CD8-positive, alpha-beta memory T cell (primary cell): ENCODE measurements around the gene ANAPC2. TPM values are rescaled to one million over a fixed set of nuclear protein-coding genes. Genes with fewer than 3 reads are reported as not detected.

Experiments
- CTCF ChIA-PET: fragments of 350-600 bp; sonication (Branson Sonifier 250); formaldehyde crosslinking; loops from one replicate; lab custom pipeline; 2021; ENCODE audit warnings: antibody characterized with exemption; lab: Charles Lee
- POLR2A ChIA-PET: fragments of 350-600 bp; sonication (Branson Sonifier 250); formaldehyde crosslinking; loops from one replicate; lab custom pipeline; 2021; ENCODE audit warnings: antibody characterized with exemption; lab: Charles Lee
- DNase-seq, 5 donors: peaks; one replicate each; pipeline versions ENCODE4 v3.0.0 to v3.0.0-alpha.2; 2020 to 2022; ENCODE audit warnings: mixed read lengths in 1 of 5
- H3K27ac ChIP-seq: one replicate; pipeline ENCODE4 v1.7.0; 2013; ENCODE audit warnings: low read depth, mild to moderate bottlenecking, low read length, moderate library complexity
- H3K27me3 ChIP-seq: 2 replicates; pipeline ENCODE4 v1.7.0; 2013; ENCODE audit warnings: low read length, mild to moderate bottlenecking; ENCODE audit not compliant: insufficient read depth, poor library complexity, severe bottlenecking
- H3K36me3 ChIP-seq: 2 replicates; pipeline ENCODE4 v1.7.0; 2013; ENCODE audit warnings: mild to moderate bottlenecking, low read length, moderate library complexity; ENCODE audit not compliant: insufficient read depth
- H3K4me1 ChIP-seq: 2 replicates; pipeline ENCODE4 v1.7.0; 2013; ENCODE audit warnings: mild to moderate bottlenecking, low read length, moderate library complexity; ENCODE audit not compliant: insufficient read depth
- H3K4me3 ChIP-seq: 2 replicates; pipeline ENCODE4 v1.7.0; 2013; ENCODE audit warnings: mild to moderate bottlenecking, low read length
- H3K9me3 ChIP-seq: 2 replicates; pipeline ENCODE4 v1.7.0; 2013; ENCODE audit warnings: mild to moderate bottlenecking, low read length
- H3K27ac Mint-ChIP-seq, 8 donors: one replicate each; pipeline ENCODE4 v1.8.0; 2020 to 2021; ENCODE audit warnings: mixed read lengths in 8 of 8, mild to moderate bottlenecking in 6 of 8, inconsistent platforms in 3 of 8, moderate library complexity in 3 of 8
- H3K27me3 Mint-ChIP-seq, 2 donors: one replicate each; pipeline ENCODE4 v1.8.0; 2020 to 2021; ENCODE audit warnings: mixed read lengths in 2 of 2, mild to moderate bottlenecking in 1 of 2, moderate library complexity in 1 of 2
- H3K36me3 Mint-ChIP-seq, 3 donors: one replicate each; pipeline ENCODE4 v1.8.0; 2020 to 2021; ENCODE audit warnings: mixed read lengths in 3 of 3, inconsistent platforms in 1 of 3, mild to moderate bottlenecking in 1 of 3
- H3K4me1 Mint-ChIP-seq, 3 donors: one replicate each; pipeline ENCODE4 v1.8.0; 2020 to 2021; ENCODE audit warnings: mixed read lengths in 3 of 3, inconsistent platforms in 1 of 3, mild to moderate bottlenecking in 1 of 3
- H3K4me3 Mint-ChIP-seq, 7 donors: one replicate each; pipeline ENCODE4 v1.8.0; 2020 to 2021; ENCODE audit warnings: mixed read lengths in 7 of 7, mild to moderate bottlenecking in 6 of 7, moderate library complexity in 4 of 7, inconsistent platforms in 2 of 7
- H3K9me3 Mint-ChIP-seq, 5 donors: one replicate each; pipeline ENCODE4 v1.8.0; 2020 to 2022; ENCODE audit warnings: mixed read lengths in 5 of 5, mild to moderate bottlenecking in 3 of 5, moderate library complexity in 2 of 5, inconsistent platforms in 1 of 5
- polyA plus RNA-seq: library from polyadenylated mRNA; unstranded; fragments of 300-500 nt; fragmentation: Illumina TruSeq; gene quantifications from one replicate; pipeline ENCODE4 v1.2.3, GENCODE V29; 2021
- total RNA-seq, 2 experiments: library from RNA; stranded (reverse); gene quantifications; one replicate each; pipeline ENCODE4 v1.2.3, GENCODE V29; 2021

The ANAPC2 gene
- total and polyA plus RNA-seq, 3 experiments from 2014 or later = 5.4 to 57.0 (median 50.2) TPM

GRCh38 chr9:137156567-137157375 lies 31.6 kb downstream of the ANAPC2 start:
- Mint-ChIP-seq H3K9me3 (peaks cover 0 to 2% (median 0%) of the 10 kb centered on the region in 5 donors), H3K27me3 (peaks cover 26 to 38% of the 10 kb centered on the region in 2 donors), H3K36me3 (no peaks in the 10 kb centered on the region), H3K4me3 (peak overlapping the region in 6 of 7 donors; percentile 23 to 69 (median 59)), H3K27ac (no peak overlapping the region), H3K4me1 (peaks cover 0 to 28% (median 15%) of the 10 kb centered on the region in 3 donors)
- peak; percentile 41 to 66 (median 48) for DNase-seq
- ChIA-PET CTCF (interaction anchor here (0.6 to 1.1 kb wide), 2 partner anchors 61 to 315 kb away, joined by 3 to 4 read pairs; partner anchors contain the start of gene AJM1), POLR2A (interaction anchor here (1.2 kb wide), 1 partner anchor 27 kb away, joined by 4 read pairs; no protein-coding TSS in a partner anchor)
- H3K4me1 ChIP-seq = peaks cover 13% of the 10 kb centered on the region
- H3K4me3 ChIP-seq = peak overlapping the region; percentile 41
- H3K36me3 ChIP-seq = no peaks in the 10 kb centered on the region
- H3K27me3 ChIP-seq = peaks cover 19% of the 10 kb centered on the region
- H3K27ac ChIP-seq = no peak overlapping the region
- H3K9me3 ChIP-seq = no peaks in the 10 kb centered on the region

- Histone ChIP-seq H3K4me3 (no peak overlapping the region), H3K4me1 (peaks cover 7% of the 10 kb centered on the region), H3K9me3 (no peaks in the 10 kb centered on the region), H3K27ac (no peak overlapping the region), H3K36me3 (no peaks in the 10 kb centered on the region), H3K27me3 (peaks cover 8% of the 10 kb centered on the region)
- DNase-seq = no peak
- ChIA-PET CTCF (no interaction called here), POLR2A (no interaction called here)
- Mint-ChIP-seq H3K27me3 (peaks cover 8 to 21% of the 10 kb centered on the region in 2 donors), H3K36me3 (no peaks in the 10 kb centered on the region), H3K4me1 (peaks cover 0 to 13% (median 4%) of the 10 kb centered on the region in 3 donors), H3K4me3 (no peak overlapping the region), H3K9me3 (no peaks in the 10 kb centered on the region), H3K27ac (no peak overlapping the region)
Measured at GRCh38 chr9:137152844-137153405, 35.4 kb downstream of the ANAPC2 start.

GRCh38 chr9:137150617-137151457 lies 37.5 kb downstream of the ANAPC2 start:
- Mint-ChIP-seq H3K9me3 (no peaks in the 10 kb centered on the region), H3K27ac (peak overlapping the region in 1 of 8 donors; percentile 65), H3K4me1 (peaks cover 0 to 1% (median 0%) of the 10 kb centered on the region in 3 donors), H3K4me3 (peak overlapping the region in 1 of 7 donors; percentile 56), H3K27me3 (peaks cover 7 to 15% of the 10 kb centered on the region in 2 donors), H3K36me3 (no peaks in the 10 kb centered on the region)
- DNase-seq = peak in 1 of 5 donors; percentile 17
- Histone ChIP-seq H3K9me3 (no peaks in the 10 kb centered on the region), H3K4me1 (no peaks in the 10 kb centered on the region), H3K36me3 (no peaks in the 10 kb centered on the region), H3K27me3 (no peaks in the 10 kb centered on the region), H3K4me3 (no peak overlapping the region), H3K27ac (no peak overlapping the region)
- ChIA-PET POLR2A (interaction anchor here (0.6 kb wide), 1 partner anchor 21 kb away, joined by 3 read pairs; no protein-coding TSS in a partner anchor), CTCF (interaction anchor here (1.4 to 1.7 kb wide), 2 partner anchors 44 to 86 kb away, joined by 3 to 4 read pairs; no protein-coding TSS in a partner anchor)

GRCh38 chr9:137149942-137150616 lies 38.3 kb downstream of the ANAPC2 start:
- H3K27me3 Mint-ChIP-seq = peaks cover 4 to 12% of the 10 kb centered on the region in 2 donors
- H3K4me3 Mint-ChIP-seq = no peak overlapping the region
- CTCF ChIA-PET = interaction anchor here (0.7 to 1.7 kb wide), 3 partner anchors 24 to 87 kb away, joined by 3 to 4 read pairs (median 3); no protein-coding TSS in a partner anchor
- H3K4me1 ChIP-seq = no peaks in the 10 kb centered on the region
- no peaks in the 10 kb centered on the region for H3K9me3 Mint-ChIP-seq
- H3K27me3 ChIP-seq = no peaks in the 10 kb centered on the region
- peaks cover 0 to 1% (median 0%) of the 10 kb centered on the region in 3 donors for H3K4me1 Mint-ChIP-seq
- no peaks in the 10 kb centered on the region for H3K9me3 ChIP-seq
- H3K4me3 ChIP-seq = no peak overlapping the region
- H3K27ac ChIP-seq = peak overlapping the region; percentile 38
- H3K36me3 Mint-ChIP-seq = no peaks in the 10 kb centered on the region
- no peak for DNase-seq
- POLR2A ChIA-PET = interaction anchor here (0.6 kb wide), 1 partner anchor 20 kb away, joined by 3 read pairs; no protein-coding TSS in a partner anchor
- H3K36me3 ChIP-seq = no peaks in the 10 kb centered on the region
- peak overlapping the region in 1 of 8 donors; percentile 65 for H3K27ac Mint-ChIP-seq

GRCh38 chr9:137149363-137149762 lies 39.0 kb downstream of the ANAPC2 start:
- ChIA-PET CTCF (interaction anchor here (0.7 to 1.7 kb wide), 3 partner anchors 25 to 87 kb away, joined by 3 to 4 read pairs (median 3); no protein-coding TSS in a partner anchor), POLR2A (no interaction called here)
- Mint-ChIP-seq H3K27me3 (peaks cover 2 to 7% of the 10 kb centered on the region in 2 donors), H3K36me3 (no peaks in the 10 kb centered on the region), H3K9me3 (no peaks in the 10 kb centered on the region), H3K4me1 (no peaks in the 10 kb centered on the region), H3K4me3 (no peak overlapping the region), H3K27ac (no peak overlapping the region)
- H3K4me3 ChIP-seq = no peak overlapping the region
- DNase-seq = no peak
- H3K27me3 ChIP-seq = no peaks in the 10 kb centered on the region
- no peaks in the 10 kb centered on the region for H3K9me3 ChIP-seq
- H3K4me1 ChIP-seq = no peaks in the 10 kb centered on the region
- H3K36me3 ChIP-seq = no peaks in the 10 kb centered on the region
- peak overlapping the region; percentile 38 for H3K27ac ChIP-seq

- Histone ChIP-seq H3K9me3 (no peaks in the 10 kb centered on the region), H3K36me3 (no peaks in the 10 kb centered on the region), H3K27me3 (peaks cover 2% of the 10 kb centered on the region), H3K4me3 (no peak overlapping the region), H3K27ac (no peak overlapping the region), H3K4me1 (no peaks in the 10 kb centered on the region)
- Mint-ChIP-seq H3K36me3 (no peaks in the 10 kb centered on the region), H3K4me1 (no peaks in the 10 kb centered on the region), H3K27me3 (peaks cover 7% of the 10 kb centered on the region in 2 donors), H3K27ac (no peak overlapping the region), H3K4me3 (no peak overlapping the region), H3K9me3 (no peaks in the 10 kb centered on the region)
- CTCF ChIA-PET = interaction anchor here (1.7 kb wide), 1 partner anchor 42 kb away, joined by 4 read pairs; no protein-coding TSS in a partner anchor
- DNase-seq = no peak
- POLR2A ChIA-PET = no interaction called here
Measured at GRCh38 chr9:137148661-137149060, 39.7 kb downstream of the ANAPC2 start.

GRCh38 chr9:137148242-137148641 lies 40.1 kb downstream of the ANAPC2 start:
- Histone ChIP-seq H3K4me3 (no peak overlapping the region), H3K27me3 (peaks cover 3% of the 10 kb centered on the region)
- peaks cover 7 to 10% of the 10 kb centered on the region in 2 donors for H3K27me3 Mint-ChIP-seq

More at GRCh38 chr9:137148242-137148641, 40.1 kb downstream of the ANAPC2 start:
- no peak overlapping the region for H3K27ac Mint-ChIP-seq
- no peak overlapping the region for H3K4me3 Mint-ChIP-seq
- no peak for DNase-seq
- no peaks in the 10 kb centered on the region for H3K9me3 Mint-ChIP-seq
- no peaks in the 10 kb centered on the region for H3K36me3 Mint-ChIP-seq
- no peaks in the 10 kb centered on the region for H3K4me1 Mint-ChIP-seq
- Histone ChIP-seq H3K4me1 (no peaks in the 10 kb centered on the region), H3K27ac (no peak overlapping the region), H3K9me3 (no peaks in the 10 kb centered on the region), H3K36me3 (no peaks in the 10 kb centered on the region)
- ChIA-PET POLR2A (no interaction called here), CTCF (no interaction called here)
